Measurements from ENCODE around the gene ACCSL.

GRCh38 chr11:44083906-44084305 is 36.1 kb downstream of the ACCSL start:
- TF ChIP-seq EZH2 (IDR thresholded peaks at IDR 0.05; ENCODE audit: borderline replicate concordance, insufficient read depth, low read depth, low read length, poor library complexity, severe bottlenecking) (no peak), CTCF (IDR thresholded peaks at IDR 0.05) (no peak)

Data from B cell (primary cell).